GM18861 (cell line): Measurements from ENCODE around the gene PCDHGB6.
"Not testable (repeated sequence)": the region's sequence is repeated elsewhere in the genome, so short reads cannot be mapped to it uniquely, and the experiment has no call there.

Experiments used
- ATAC-seq: cut with Tn5 transposase; IDR thresholded peaks from one replicate; pipeline ENCODE4 v1.9.1; 2021; ENCODE audit not compliant: unreplicated experiment

The PCDHGB6 gene

GRCh38 chr5:141388661-141389060 is 19.2 kb upstream of the PCDHGB6 start:
- ATAC-seq: no peak

- ATAC-seq: no peak
Observed at GRCh38 chr5:141389153-141390042, 18.4 kb upstream of the PCDHGB6 start.

GRCh38 chr5:141392429-141393198 is 15.2 kb upstream of the PCDHGB6 start, which contains the start of gene PCDHGA8:
Gene PCDHGA8, plus strand, starts transcription at chr5:141392633. Its CDS starts 181 bp downstream, at chr5:141392814.
- no peak for ATAC-seq

GRCh38 chr5:141393267-141393666 is 14.6 kb upstream of the PCDHGB6 start:
- no peak for ATAC-seq

- not testable (repeated sequence) for ATAC-seq
Observed at GRCh38 chr5:141394401-141395187, 13.2 kb upstream of the PCDHGB6 start.

GRCh38 chr5:141397756-141398551 is 9.9 kb upstream of the PCDHGB6 start, which contains the start of gene PCDHGB5:
Gene PCDHGB5, plus strand, starts transcription at chr5:141397947. Its CDS starts 181 bp downstream, at chr5:141398128.
- not testable (repeated sequence) for ATAC-seq

GRCh38 chr5:141398608-141399007 is 9.2 kb upstream of the PCDHGB6 start:
- ATAC-seq: no peak

- no peak for ATAC-seq
Observed at GRCh38 chr5:141399555-141400258, 8.1 kb upstream of the PCDHGB6 start.

GRCh38 chr5:141402553-141403243 is 5.1 kb upstream of the PCDHGB6 start, which contains the start of gene PCDHGA9:
Gene PCDHGA9, plus strand, starts transcription at chr5:141402778. Its CDS starts 175 bp downstream, at chr5:141402953.
- no peak for ATAC-seq

GRCh38 chr5:141403387-141403786 is 4.4 kb upstream of the PCDHGB6 start:
- no peak for ATAC-seq

GRCh38 chr5:141409598-141410306 is 1.9 kb downstream of the PCDHGB6 start:
- ATAC-seq: no peak

- no peak for ATAC-seq
Observed at GRCh38 chr5:141411575-141411974, 3.8 kb downstream of the PCDHGB6 start.

GRCh38 chr5:141412854-141413539 is 5.2 kb downstream of the PCDHGB6 start, which contains the start of gene PCDHGA10:
Gene PCDHGA10, plus strand, starts transcription at chr5:141412987. Its CDS starts 189 bp downstream, at chr5:141413176.
- peak; percentile 81 for ATAC-seq

- no peak for ATAC-seq
Observed at GRCh38 chr5:141413540-141414069, 5.8 kb downstream of the PCDHGB6 start.

GRCh38 chr5:141414548-141415274 is 6.9 kb downstream of the PCDHGB6 start:
- not testable (repeated sequence) for ATAC-seq

- ATAC-seq: not testable (repeated sequence)
Observed at GRCh38 chr5:141415275-141415618, 7.4 kb downstream of the PCDHGB6 start.
